ENCODE data around the gene TDRD12. TPM values are rescaled to one million over a fixed set of nuclear protein-coding genes. Genes with fewer than 3 reads are reported as not detected.
A peak's percentile ranks its signal among the peaks of the same experiment; 100 is the strongest.

Gene TDRD12
- total RNA-seq, 1 experiment from 2014 or later: 1.3 TPM

DNA sequence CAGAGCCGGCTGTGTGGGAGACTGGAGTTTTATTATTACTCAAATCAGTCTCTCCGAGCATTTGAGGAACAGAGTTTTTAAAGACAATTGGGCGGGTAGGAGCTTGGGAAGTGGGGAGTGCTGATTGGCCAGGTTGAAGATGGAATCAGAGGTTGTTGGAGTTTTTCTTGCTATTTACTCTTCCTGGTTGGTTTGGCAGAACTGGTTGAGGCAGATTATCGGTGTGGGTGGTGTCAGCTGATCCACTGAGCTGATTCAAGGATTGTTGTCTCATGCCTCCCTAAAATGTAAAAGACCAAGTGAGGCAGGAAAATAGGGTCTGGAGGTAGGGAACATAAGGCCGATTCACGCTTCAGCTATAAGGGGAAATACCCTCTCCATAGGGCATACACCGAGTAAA, 1.3 kb upstream of the TDRD12 start (continued):
- TF ChIP-seq, protein P1, sequence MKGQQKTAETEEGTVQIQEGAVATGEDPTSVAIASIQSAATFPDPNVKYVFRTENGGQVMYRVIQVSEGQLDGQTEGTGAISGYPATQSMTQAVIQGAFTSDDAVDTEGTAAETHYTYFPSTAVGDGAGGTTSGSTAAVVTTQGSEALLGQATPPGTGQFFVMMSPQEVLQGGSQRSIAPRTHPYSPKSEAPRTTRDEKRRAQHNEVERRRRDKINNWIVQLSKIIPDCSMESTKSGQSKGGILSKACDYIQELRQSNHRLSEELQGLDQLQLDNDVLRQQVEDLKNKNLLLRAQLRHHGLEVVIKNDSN (CRISPR knock-in tag; IDR thresholded peaks at IDR 0.05): no peak
- TF ChIP-seq, protein P2, sequence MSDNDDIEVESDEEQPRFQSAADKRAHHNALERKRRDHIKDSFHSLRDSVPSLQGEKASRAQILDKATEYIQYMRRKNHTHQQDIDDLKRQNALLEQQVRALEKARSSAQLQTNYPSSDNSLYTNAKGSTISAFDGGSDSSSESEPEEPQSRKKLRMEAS (CRISPR knock-in tag; IDR thresholded peaks at IDR 0.05): no peak
- TF ChIP-seq, protein P3, sequence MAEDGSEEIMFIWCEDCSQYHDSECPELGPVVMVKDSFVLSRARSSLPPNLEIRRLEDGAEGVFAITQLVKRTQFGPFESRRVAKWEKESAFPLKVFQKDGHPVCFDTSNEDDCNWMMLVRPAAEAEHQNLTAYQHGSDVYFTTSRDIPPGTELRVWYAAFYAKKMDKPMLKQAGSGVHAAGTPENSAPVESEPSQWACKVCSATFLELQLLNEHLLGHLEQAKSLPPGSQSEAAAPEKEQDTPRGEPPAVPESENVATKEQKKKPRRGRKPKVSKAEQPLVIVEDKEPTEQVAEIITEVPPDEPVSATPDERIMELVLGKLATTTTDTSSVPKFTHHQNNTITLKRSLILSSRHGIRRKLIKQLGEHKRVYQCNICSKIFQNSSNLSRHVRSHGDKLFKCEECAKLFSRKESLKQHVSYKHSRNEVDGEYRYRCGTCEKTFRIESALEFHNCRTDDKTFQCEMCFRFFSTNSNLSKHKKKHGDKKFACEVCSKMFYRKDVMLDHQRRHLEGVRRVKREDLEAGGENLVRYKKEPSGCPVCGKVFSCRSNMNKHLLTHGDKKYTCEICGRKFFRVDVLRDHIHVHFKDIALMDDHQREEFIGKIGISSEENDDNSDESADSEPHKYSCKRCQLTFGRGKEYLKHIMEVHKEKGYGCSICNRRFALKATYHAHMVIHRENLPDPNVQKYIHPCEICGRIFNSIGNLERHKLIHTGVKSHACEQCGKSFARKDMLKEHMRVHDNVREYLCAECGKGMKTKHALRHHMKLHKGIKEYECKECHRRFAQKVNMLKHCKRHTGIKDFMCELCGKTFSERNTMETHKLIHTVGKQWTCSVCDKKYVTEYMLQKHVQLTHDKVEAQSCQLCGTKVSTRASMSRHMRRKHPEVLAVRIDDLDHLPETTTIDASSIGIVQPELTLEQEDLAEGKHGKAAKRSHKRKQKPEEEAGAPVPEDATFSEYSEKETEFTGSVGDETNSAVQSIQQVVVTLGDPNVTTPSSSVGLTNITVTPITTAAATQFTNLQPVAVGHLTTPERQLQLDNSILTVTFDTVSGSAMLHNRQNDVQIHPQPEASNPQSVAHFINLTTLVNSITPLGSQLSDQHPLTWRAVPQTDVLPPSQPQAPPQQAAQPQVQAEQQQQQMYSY (CRISPR knock-in tag; IDR thresholded peaks at IDR 0.05): no peak
- TF ChIP-seq SMAD3 (CRISPR knock-in tag; IDR thresholded peaks at IDR 0.05; ENCODE audit: borderline replicate concordance) (no peak), ZNF423 (CRISPR knock-in tag; IDR thresholded peaks at IDR 0.05) (no peak)
- TF ChIP-seq, protein P4, sequence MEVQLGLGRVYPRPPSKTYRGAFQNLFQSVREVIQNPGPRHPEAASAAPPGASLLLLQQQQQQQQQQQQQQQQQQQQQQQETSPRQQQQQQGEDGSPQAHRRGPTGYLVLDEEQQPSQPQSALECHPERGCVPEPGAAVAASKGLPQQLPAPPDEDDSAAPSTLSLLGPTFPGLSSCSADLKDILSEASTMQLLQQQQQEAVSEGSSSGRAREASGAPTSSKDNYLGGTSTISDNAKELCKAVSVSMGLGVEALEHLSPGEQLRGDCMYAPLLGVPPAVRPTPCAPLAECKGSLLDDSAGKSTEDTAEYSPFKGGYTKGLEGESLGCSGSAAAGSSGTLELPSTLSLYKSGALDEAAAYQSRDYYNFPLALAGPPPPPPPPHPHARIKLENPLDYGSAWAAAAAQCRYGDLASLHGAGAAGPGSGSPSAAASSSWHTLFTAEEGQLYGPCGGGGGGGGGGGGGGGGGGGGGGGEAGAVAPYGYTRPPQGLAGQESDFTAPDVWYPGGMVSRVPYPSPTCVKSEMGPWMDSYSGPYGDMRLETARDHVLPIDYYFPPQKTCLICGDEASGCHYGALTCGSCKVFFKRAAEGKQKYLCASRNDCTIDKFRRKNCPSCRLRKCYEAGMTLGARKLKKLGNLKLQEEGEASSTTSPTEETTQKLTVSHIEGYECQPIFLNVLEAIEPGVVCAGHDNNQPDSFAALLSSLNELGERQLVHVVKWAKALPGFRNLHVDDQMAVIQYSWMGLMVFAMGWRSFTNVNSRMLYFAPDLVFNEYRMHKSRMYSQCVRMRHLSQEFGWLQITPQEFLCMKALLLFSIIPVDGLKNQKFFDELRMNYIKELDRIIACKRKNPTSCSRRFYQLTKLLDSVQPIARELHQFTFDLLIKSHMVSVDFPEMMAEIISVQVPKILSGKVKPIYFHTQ (CRISPR knock-in tag; IDR thresholded peaks at IDR 0.05): no peak

DNA sequence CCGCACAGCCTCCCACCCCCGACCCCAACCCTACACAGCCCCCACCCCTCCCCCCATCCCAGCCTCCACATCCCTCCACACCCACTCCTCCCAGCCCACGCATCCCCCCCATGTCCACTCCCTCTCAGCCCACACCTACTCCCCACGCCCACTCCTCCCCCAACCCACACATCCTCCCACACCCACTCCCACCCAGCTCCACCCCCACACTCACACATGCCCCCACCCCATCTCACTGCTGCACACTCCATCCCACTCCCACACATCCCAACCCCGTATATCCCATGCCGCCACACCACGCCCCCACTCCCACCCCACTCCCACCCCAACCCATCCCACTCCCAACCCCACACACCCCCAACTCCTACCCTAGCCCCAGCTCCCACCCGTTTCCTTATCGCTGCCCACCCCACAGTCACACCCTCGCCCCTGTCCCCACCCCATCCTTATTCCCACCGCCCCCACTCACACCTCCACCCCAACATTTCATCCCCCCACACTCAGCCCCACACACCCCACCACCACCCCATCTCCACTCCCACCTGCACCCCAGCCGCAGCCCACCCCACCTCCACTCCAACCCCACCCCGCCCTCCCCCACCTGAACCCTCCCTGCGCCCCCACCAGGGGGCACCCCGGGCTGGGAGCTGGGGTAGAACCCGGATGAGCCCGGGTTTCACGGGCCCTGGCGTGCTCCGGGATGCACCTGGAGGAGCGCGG, 809 bp downstream of the TDRD12 start:
- ChIA-PET POLR2A (no interaction called here), CTCF (interaction anchor here (0.6 to 1.1 kb wide), 8 partner anchors 12 to 209 kb away, joined by 3 to 6 read pairs (median 4); no protein-coding TSS in a partner anchor)
- ATAC-seq (no peak; the same call in 1 of the 2 replicates), DNase-seq (ENCODE audit: low spot score) (peak; percentile 26)
- H3K36me3 Mint-ChIP-seq: 0 out of 2 replicates have a peak, but pooled peaks cover 2% of the 10 kb centered on the region
- H3K27me3 Mint-ChIP-seq (ENCODE audit: low read depth): no peaks in the 10 kb centered on the region
- H3K27ac Mint-ChIP-seq: no peak overlapping the region
- H3K9me3 Mint-ChIP-seq: peaks cover 4% of the 10 kb centered on the region
- H3K4me1 Mint-ChIP-seq: peaks cover 5% of the 10 kb centered on the region
- TF ChIP-seq GABPB1 (CRISPR knock-in tag; IDR thresholded peaks at IDR 0.05): no peak
- H3K4me3 Mint-ChIP-seq: no peak overlapping the region

DNA sequence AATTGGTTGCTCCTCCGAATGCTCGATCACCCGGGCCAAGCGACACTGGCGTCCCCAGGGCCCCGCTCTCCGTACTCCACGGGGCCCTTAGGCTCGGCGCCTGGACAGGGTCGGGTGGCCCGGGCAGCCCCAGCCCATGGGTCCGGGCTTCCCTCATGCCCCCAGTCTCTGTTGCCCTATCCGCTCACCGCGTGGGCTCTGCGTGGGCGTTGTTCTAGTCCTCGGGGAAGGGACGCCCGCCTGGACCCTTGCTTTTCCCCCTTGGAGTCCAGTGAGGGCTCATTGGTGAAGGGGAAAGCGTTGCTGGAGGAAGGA, 1.3 kb downstream of the TDRD12 start:
- DNase-seq (ENCODE audit: low spot score): no peak
- H3K27me3 Mint-ChIP-seq (ENCODE audit: low read depth): no peaks in the 10 kb centered on the region
- H3K9me3 Mint-ChIP-seq: peaks cover 6% of the 10 kb centered on the region
- H3K4me3 Mint-ChIP-seq: no peak overlapping the region
- POLR2A ChIA-PET: no interaction called here
- H3K27ac Mint-ChIP-seq: no peak overlapping the region
- H3K36me3 Mint-ChIP-seq: 0 out of 2 replicates have a peak, but pooled peaks cover 2% of the 10 kb centered on the region
- H3K4me1 Mint-ChIP-seq: peaks cover 5% of the 10 kb centered on the region
- CTCF ChIA-PET: interaction anchor here (0.6 to 1.1 kb wide), 7 partner anchors 11 to 209 kb away, joined by 3 to 6 read pairs (median 4); no protein-coding TSS in a partner anchor
- no peak for ATAC-seq
- no peak for TF ChIP-seq ZNF232 (CRISPR knock-in tag; IDR thresholded peaks at IDR 0.05)
- no peak for TF ChIP-seq MYBL2 (CRISPR knock-in tag; IDR thresholded peaks at IDR 0.05)
- no peak for TF ChIP-seq NFYB (CRISPR knock-in tag; conservative IDR thresholded peaks at IDR 0.05; ENCODE audit: low read depth)
- TF ChIP-seq, protein P5, sequence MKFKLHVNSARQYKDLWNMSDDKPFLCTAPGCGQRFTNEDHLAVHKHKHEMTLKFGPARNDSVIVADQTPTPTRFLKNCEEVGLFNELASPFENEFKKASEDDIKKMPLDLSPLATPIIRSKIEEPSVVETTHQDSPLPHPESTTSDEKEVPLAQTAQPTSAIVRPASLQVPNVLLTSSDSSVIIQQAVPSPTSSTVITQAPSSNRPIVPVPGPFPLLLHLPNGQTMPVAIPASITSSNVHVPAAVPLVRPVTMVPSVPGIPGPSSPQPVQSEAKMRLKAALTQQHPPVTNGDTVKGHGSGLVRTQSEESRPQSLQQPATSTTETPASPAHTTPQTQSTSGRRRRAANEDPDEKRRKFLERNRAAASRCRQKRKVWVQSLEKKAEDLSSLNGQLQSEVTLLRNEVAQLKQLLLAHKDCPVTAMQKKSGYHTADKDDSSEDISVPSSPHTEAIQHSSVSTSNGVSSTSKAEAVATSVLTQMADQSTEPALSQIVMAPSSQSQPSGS (CRISPR knock-in tag; IDR thresholded peaks at IDR 0.05; ENCODE audit: borderline replicate concordance, low read depth): no peak
- TF ChIP-seq FOXP1 (CRISPR knock-in tag; IDR thresholded peaks at IDR 0.05; ENCODE audit: borderline replicate concordance): no peak
- no peak for TF ChIP-seq IRF2 (CRISPR knock-in tag; IDR thresholded peaks at IDR 0.05; ENCODE audit: borderline replicate concordance, low read depth)
- TF ChIP-seq, protein P6, sequence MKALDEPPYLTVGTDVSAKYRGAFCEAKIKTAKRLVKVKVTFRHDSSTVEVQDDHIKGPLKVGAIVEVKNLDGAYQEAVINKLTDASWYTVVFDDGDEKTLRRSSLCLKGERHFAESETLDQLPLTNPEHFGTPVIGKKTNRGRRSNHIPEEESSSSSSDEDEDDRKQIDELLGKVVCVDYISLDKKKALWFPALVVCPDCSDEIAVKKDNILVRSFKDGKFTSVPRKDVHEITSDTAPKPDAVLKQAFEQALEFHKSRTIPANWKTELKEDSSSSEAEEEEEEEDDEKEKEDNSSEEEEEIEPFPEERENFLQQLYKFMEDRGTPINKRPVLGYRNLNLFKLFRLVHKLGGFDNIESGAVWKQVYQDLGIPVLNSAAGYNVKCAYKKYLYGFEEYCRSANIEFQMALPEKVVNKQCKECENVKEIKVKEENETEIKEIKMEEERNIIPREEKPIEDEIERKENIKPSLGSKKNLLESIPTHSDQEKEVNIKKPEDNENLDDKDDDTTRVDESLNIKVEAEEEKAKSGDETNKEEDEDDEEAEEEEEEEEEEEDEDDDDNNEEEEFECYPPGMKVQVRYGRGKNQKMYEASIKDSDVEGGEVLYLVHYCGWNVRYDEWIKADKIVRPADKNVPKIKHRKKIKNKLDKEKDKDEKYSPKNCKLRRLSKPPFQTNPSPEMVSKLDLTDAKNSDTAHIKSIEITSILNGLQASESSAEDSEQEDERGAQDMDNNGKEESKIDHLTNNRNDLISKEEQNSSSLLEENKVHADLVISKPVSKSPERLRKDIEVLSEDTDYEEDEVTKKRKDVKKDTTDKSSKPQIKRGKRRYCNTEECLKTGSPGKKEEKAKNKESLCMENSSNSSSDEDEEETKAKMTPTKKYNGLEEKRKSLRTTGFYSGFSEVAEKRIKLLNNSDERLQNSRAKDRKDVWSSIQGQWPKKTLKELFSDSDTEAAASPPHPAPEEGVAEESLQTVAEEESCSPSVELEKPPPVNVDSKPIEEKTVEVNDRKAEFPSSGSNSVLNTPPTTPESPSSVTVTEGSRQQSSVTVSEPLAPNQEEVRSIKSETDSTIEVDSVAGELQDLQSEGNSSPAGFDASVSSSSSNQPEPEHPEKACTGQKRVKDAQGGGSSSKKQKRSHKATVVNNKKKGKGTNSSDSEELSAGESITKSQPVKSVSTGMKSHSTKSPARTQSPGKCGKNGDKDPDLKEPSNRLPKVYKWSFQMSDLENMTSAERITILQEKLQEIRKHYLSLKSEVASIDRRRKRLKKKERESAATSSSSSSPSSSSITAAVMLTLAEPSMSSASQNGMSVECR (CRISPR knock-in tag; IDR thresholded peaks at IDR 0.05; ENCODE audit: borderline replicate concordance): no peak
- TF ChIP-seq, protein P1 (CRISPR knock-in tag; IDR thresholded peaks at IDR 0.05): no peak
- TF ChIP-seq, protein P7, sequence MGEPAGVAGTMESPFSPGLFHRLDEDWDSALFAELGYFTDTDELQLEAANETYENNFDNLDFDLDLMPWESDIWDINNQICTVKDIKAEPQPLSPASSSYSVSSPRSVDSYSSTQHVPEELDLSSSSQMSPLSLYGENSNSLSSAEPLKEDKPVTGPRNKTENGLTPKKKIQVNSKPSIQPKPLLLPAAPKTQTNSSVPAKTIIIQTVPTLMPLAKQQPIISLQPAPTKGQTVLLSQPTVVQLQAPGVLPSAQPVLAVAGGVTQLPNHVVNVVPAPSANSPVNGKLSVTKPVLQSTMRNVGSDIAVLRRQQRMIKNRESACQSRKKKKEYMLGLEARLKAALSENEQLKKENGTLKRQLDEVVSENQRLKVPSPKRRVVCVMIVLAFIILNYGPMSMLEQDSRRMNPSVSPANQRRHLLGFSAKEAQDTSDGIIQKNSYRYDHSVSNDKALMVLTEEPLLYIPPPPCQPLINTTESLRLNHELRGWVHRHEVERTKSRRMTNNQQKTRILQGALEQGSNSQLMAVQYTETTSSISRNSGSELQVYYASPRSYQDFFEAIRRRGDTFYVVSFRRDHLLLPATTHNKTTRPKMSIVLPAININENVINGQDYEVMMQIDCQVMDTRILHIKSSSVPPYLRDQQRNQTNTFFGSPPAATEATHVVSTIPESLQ (CRISPR knock-in tag; IDR thresholded peaks at IDR 0.05): no peak
